Measurements from ENCODE around the gene TMEM108.

TMEM108 gene

DNA sequence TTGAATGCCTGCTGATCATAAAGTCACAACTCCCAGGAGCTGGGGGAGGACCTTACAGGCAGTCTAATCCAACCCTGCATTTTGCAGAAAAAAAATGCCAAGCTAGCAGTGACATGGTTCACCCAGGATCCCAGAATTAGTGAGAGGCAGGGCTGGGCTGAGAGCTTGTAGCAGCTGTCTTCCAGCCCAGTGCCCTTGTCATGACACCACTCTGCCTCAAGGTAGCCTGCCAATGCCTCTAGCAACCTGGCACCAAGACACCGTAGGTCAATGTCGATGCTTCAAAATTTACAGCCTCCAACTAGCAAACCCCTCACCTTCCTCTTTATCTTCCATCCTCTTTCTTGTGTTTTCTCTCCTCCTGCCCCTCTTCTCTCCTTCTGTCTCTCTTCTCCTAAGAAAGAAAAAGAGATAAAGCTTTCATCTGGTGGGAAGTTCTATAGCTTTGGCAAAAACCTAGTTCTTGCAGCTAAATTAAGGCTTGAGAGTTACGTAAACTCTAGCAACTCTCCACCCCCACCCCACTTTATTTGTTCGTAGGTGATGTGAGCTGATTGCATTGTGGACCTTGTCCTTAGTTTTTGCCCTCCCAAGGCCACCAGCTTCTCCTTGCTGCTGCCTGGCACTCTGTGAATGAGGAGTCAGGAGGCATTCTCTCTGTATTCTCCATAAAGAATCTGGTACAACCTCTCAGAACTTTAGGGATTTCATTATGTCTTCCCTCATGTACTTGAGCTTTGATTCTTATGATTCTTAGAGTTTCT is 343.3 kb downstream of the TMEM108 start:
- Histone ChIP-seq H3K27me3 (peaks cover 0 to 3% of the 10 kb centered on the region in 2 donors), H3K9me3 (no peaks in the 10 kb centered on the region), H3K36me3 (no peaks in the 10 kb centered on the region), H3K4me1 (peaks cover 0 to 9% (median 0%) of the 10 kb centered on the region in 4 donors), H3K27ac (no peak overlapping the region), H3K4me3 (no peak overlapping the region)
- DNase-seq: no peak
- TF ChIP-seq, protein P1, sequence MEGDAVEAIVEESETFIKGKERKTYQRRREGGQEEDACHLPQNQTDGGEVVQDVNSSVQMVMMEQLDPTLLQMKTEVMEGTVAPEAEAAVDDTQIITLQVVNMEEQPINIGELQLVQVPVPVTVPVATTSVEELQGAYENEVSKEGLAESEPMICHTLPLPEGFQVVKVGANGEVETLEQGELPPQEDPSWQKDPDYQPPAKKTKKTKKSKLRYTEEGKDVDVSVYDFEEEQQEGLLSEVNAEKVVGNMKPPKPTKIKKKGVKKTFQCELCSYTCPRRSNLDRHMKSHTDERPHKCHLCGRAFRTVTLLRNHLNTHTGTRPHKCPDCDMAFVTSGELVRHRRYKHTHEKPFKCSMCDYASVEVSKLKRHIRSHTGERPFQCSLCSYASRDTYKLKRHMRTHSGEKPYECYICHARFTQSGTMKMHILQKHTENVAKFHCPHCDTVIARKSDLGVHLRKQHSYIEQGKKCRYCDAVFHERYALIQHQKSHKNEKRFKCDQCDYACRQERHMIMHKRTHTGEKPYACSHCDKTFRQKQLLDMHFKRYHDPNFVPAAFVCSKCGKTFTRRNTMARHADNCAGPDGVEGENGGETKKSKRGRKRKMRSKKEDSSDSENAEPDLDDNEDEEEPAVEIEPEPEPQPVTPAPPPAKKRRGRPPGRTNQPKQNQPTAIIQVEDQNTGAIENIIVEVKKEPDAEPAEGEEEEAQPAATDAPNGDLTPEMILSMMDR (IDR thresholded peaks at IDR 0.05): no peak
- intact Hi-C loops (cut with DNase I; ENCODE audit: low total_unique reads): loop anchor here (10.0 kb wide), 1 partner anchor 347 kb away; the partner anchor contains the start of gene TMEM108

DNA sequence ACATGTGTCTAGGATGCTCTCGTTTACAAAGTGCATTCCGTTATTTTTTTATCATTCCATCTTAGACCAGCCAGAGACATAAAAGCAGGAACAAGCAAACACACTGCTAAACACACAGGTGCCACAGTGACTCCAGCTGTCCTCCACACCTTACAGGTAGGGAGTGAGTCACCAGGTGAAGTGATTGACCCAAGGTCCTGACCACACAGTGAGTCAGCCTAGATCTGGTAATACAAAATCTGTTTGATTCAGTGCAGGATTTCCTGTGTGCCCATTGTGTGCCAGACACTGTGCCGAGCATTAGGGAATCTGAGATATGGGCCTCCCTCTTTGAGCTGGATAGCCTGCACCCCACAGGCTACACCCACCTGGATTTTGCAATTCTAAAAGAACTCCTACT is 345.0 kb downstream of the TMEM108 start:
- DNase-seq: no peak
- intact Hi-C loops (cut with DNase I; ENCODE audit: low total_unique reads): loop anchor here (10.0 kb wide), 1 partner anchor 348 kb away; the partner anchor contains the start of gene TMEM108
- H3K27me3 ChIP-seq: peaks cover 0 to 3% of the 10 kb centered on the region in 2 donors
- peaks cover 0 to 9% (median 0%) of the 10 kb centered on the region in 4 donors for H3K4me1 ChIP-seq
- no peaks in the 10 kb centered on the region for H3K9me3 ChIP-seq
- TF ChIP-seq, protein P1 (IDR thresholded peaks at IDR 0.05): no peak
- H3K36me3 ChIP-seq: no peaks in the 10 kb centered on the region
- no peak overlapping the region for H3K4me3 ChIP-seq
- H3K27ac ChIP-seq: no peak overlapping the region

DNA sequence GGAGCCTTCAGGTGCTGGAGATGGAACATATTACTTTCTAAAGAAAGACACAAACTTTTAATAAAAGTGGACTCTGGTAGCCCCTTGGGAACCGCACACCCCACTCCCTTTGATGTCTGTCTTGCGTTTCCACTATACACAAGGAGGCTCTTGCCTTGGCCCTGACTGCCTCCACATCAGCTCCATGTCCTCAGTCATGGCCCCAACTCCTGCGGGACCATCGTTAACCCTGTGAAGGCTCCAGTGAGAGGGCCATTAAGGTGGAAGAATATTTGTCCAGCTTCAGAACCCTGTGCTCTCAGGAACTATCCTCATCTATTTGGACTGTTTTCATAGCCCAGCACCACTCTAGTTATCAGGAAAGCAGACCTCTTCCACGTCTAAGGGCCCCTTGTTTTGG is 345.6 kb downstream of the TMEM108 start:
- H3K4me1 ChIP-seq: peaks cover 0 to 9% (median 0%) of the 10 kb centered on the region in 4 donors
- H3K9me3 ChIP-seq: no peaks in the 10 kb centered on the region
- H3K27ac ChIP-seq: no peak overlapping the region
- TF ChIP-seq, protein P1 (IDR thresholded peaks at IDR 0.05): no peak
- DNase-seq: no peak
- H3K4me3 ChIP-seq: no peak overlapping the region
- intact Hi-C loops (cut with DNase I; ENCODE audit: low total_unique reads): loop anchor here (10.0 kb wide), 1 partner anchor 349 kb away; the partner anchor contains the start of gene TMEM108
- H3K27me3 ChIP-seq: peaks cover 0 to 3% of the 10 kb centered on the region in 2 donors
- H3K36me3 ChIP-seq: no peaks in the 10 kb centered on the region

DNA sequence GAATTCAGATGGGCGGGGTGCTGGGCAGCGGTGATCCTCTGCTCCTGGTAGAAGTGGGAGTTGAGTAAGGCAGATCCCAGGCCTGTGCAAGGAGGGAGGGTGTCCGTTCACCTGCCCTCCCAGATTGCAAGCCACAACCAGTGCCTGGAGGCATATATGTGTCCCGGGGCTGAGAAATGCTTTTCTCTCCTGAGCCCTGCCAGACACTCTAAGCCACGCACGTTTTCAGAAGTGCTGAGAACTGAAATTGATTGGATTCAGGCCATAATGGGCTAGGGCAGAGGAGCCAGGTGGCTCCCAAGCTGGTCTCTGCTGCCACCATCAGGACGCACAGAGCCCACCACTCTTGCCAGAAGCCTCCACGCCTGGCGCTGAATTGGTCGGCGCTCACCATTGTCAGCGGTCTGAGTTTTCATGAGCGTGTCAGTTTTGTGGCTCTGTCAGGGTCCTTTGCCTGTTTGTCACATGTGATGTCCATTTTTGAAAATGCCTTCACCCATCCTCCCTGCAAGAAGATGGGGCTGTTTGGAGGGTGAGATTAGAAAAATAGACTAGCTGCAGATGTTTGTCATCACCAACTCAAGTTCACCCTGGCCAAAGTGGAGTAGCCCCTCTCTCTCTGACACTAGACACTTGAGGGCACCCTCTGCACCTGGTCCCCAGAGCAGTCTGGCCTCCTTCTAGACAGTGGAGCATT is 346.3 kb downstream of the TMEM108 start:
- H3K27ac ChIP-seq: no peak overlapping the region
- no peaks in the 10 kb centered on the region for H3K36me3 ChIP-seq
- TF ChIP-seq, protein P1 (IDR thresholded peaks at IDR 0.05): peak; percentile 54 to 62
- peaks cover 0 to 9% (median 0%) of the 10 kb centered on the region in 4 donors for H3K4me1 ChIP-seq
- no peaks in the 10 kb centered on the region for H3K9me3 ChIP-seq
- no peak overlapping the region for H3K4me3 ChIP-seq
- H3K27me3 ChIP-seq: peaks cover 0 to 3% of the 10 kb centered on the region in 2 donors
- intact Hi-C loops (cut with DNase I; ENCODE audit: low total_unique reads): loop anchor here (10.0 kb wide), 1 partner anchor 350 kb away; the partner anchor contains the start of gene TMEM108
- DNase-seq: peak in 1 of 2 donors; percentile 28

DNA sequence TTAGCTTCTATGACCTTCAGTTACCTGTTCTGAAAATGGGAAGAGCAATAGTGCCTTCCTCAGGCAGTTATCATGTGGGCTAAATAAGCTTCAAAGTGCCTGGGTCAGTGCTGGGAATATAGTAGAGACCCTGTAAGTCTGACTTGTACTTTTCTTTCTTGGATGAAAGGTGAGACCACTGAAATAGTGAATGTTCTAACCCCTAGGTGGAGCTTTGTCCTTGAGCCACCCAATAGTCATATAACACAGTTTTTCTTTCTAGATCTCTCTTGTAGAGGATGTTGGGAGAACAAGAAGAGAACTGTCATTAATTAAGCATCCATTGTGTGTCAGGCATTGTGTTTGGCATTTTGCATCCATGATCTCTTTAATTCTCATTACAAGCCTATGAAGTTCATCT is 348.7 kb downstream of the TMEM108 start:
- Histone ChIP-seq H3K9me3 (no peaks in the 10 kb centered on the region), H3K4me3 (no peak overlapping the region), H3K4me1 (peaks cover 0 to 9% (median 0%) of the 10 kb centered on the region in 4 donors), H3K27me3 (peaks cover 0 to 3% of the 10 kb centered on the region in 2 donors), H3K36me3 (no peaks in the 10 kb centered on the region), H3K27ac (no peak overlapping the region)
- intact Hi-C loops (cut with DNase I; ENCODE audit: low total_unique reads): loop anchor here (10.0 kb wide), 1 partner anchor 352 kb away; the partner anchor contains the start of gene TMEM108
- no peak for DNase-seq
- TF ChIP-seq, protein P1 (IDR thresholded peaks at IDR 0.05): no peak

Measured in tibial artery (tissue), 4 donors.